Measurements from ENCODE around the gene PSMG4. TPM values are rescaled to one million over a fixed set of nuclear protein-coding genes. Genes with fewer than 3 reads are reported as not detected.

The PSMG4 gene
- total and polyA plus RNA-seq, 7 experiments from 2014 or later = 15.6 to 81.7 (median 42.5) TPM

- CTCF ChIA-PET = no interaction called here
- ATAC-seq (no peak), DNase-seq (no peak)
- Histone ChIP-seq H3K27ac (ENCODE audit: low read depth, low read length) (no peak overlapping the region), H3K4me1 (ENCODE audit: control insufficient read depth in 2 of 2, insufficient read depth in 2 of 2, low read length in 2 of 2) (no peaks in the 10 kb centered on the region), H3K9me3 (ENCODE audit: control insufficient read depth in 2 of 3, low read length in 3 of 3) (no peaks in the 10 kb centered on the region), H3K4me3 (ENCODE audit: low read length) (no peak overlapping the region), H3K36me3 (ENCODE audit: control insufficient read depth in 2 of 3, insufficient read depth in 3 of 3, low read length in 3 of 3) (peaks cover 0 to 12% (median 0%) of the 10 kb centered on the region in 3 experiments), H3K27me3 (ENCODE audit: control insufficient read depth in 2 of 2, insufficient read depth in 2 of 2, low read length in 2 of 2) (no peaks in the 10 kb centered on the region)
- POLR2A ChIA-PET = no interaction called here
- intact Hi-C loops (cut with micrococcal nuclease) = no loop called here
- Mint-ChIP-seq H3K36me3 (peaks cover 0 to 14% (median 0%) of the 10 kb centered on the region in 5 donors), H3K4me3 (no peak overlapping the region), H3K9me3 (no peaks in the 10 kb centered on the region), H3K4me1 (peaks cover 0 to 2% (median 0%) of the 10 kb centered on the region in 7 donors), H3K27me3 (peaks cover 0 to 3% (median 0%) of the 10 kb centered on the region in 5 donors), H3K27ac (peak overlapping the region in 4 of 9 donors; percentile 42 to 67 (median 58))
These were observed 33.9 kb downstream of the PSMG4 start for GRCh38 chr6:3292431-3293197.

DNA sequence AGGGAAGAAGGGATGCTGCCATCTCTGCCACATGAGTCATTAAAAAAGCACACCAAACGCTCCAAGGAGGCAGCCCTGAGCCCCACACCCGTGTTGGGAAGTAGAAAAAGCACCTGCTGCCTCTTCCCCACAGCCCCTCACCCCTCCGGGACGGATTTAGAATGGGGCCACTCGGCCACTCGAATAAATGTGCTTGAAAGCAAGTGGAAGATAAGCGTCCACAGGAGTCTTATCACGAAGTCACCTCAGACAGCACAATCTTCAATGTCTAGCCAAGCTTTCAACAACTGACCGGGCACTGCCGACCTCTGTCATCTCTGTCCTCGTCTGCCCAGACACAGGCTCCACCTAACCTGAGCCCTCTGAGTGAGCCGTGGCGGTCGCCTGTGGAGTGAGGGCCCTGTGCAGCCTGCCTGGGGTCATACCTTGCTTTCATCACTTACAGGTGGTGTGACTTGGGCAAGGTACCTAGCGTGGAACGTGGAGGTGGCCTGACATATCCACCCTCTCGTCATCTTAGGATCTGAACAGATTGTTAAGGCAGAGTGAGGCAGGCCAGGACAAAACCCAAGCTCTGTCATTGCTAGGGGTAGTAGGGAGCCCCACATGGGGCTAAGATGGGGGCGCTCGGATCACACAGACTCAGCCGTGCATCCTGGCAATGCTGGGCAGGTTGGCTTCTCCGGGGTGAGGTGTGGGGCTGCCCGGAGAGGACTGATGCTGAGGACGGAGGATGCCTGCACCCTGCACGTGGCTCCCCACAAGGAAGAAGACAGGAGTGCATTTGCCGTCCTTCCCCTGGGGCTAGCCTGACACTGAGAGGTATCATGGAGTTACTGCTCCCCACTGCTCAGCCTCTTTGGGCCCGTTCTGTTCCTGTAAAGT, 34.8 kb downstream of the PSMG4 start:
- Histone ChIP-seq H3K27ac (ENCODE audit: low read depth, low read length) (no peak overlapping the region), H3K4me1 (ENCODE audit: control insufficient read depth in 2 of 2, insufficient read depth in 2 of 2, low read length in 2 of 2) (no peaks in the 10 kb centered on the region), H3K4me3 (ENCODE audit: low read length) (no peak overlapping the region), H3K9me3 (ENCODE audit: control insufficient read depth in 2 of 3, low read length in 3 of 3) (no peaks in the 10 kb centered on the region), H3K27me3 (ENCODE audit: control insufficient read depth in 2 of 2, insufficient read depth in 2 of 2, low read length in 2 of 2) (no peaks in the 10 kb centered on the region), H3K36me3 (ENCODE audit: control insufficient read depth in 2 of 3, insufficient read depth in 3 of 3, low read length in 3 of 3) (peaks cover 0 to 13% (median 0%) of the 10 kb centered on the region in 3 experiments)
- no peak for ATAC-seq
- CTCF ChIA-PET = no interaction called here
- DNase-seq = no peak
- H3K9me3 Mint-ChIP-seq = no peaks in the 10 kb centered on the region
- no peak overlapping the region for H3K4me3 Mint-ChIP-seq
- H3K4me1 Mint-ChIP-seq = peaks cover 0 to 2% (median 0%) of the 10 kb centered on the region in 7 donors
- POLR2A ChIA-PET = no interaction called here
- peak overlapping the region in 3 of 9 donors; percentile 23 to 65 (median 42) for H3K27ac Mint-ChIP-seq
- H3K27me3 Mint-ChIP-seq = peaks cover 0 to 3% (median 0%) of the 10 kb centered on the region in 5 donors
- intact Hi-C loops (cut with micrococcal nuclease) = no loop called here
- H3K36me3 Mint-ChIP-seq = peaks cover 0 to 13% (median 0%) of the 10 kb centered on the region in 5 donors

GRCh38 chr6:3294396-3294795, 35.6 kb downstream of the PSMG4 start:
- ChIA-PET CTCF (no interaction called here), POLR2A (no interaction called here)
- ATAC-seq (no peak), DNase-seq (no peak)
- H3K27ac ChIP-seq (ENCODE audit: low read depth, low read length) = no peak overlapping the region
- H3K9me3 Mint-ChIP-seq = no peaks in the 10 kb centered on the region
- no peak overlapping the region for H3K4me3 ChIP-seq (ENCODE audit: low read length)
- H3K36me3 Mint-ChIP-seq = peaks cover 0 to 13% (median 0%) of the 10 kb centered on the region in 5 donors
- no peak overlapping the region for H3K4me3 Mint-ChIP-seq
- no peaks in the 10 kb centered on the region for H3K27me3 ChIP-seq (ENCODE audit: control insufficient read depth in 2 of 2, insufficient read depth in 2 of 2, low read length in 2 of 2)
- peak overlapping the region in 1 of 9 donors; percentile 49 for H3K27ac Mint-ChIP-seq
- H3K4me1 Mint-ChIP-seq = peaks cover 0 to 2% (median 0%) of the 10 kb centered on the region in 7 donors
- H3K4me1 ChIP-seq (ENCODE audit: control insufficient read depth in 2 of 2, insufficient read depth in 2 of 2, low read length in 2 of 2) = no peaks in the 10 kb centered on the region
- intact Hi-C loops (cut with micrococcal nuclease) = no loop called here
- peaks cover 0 to 9% (median 0%) of the 10 kb centered on the region in 3 experiments for H3K36me3 ChIP-seq (ENCODE audit: control insufficient read depth in 2 of 3, insufficient read depth in 3 of 3, low read length in 3 of 3)
- H3K27me3 Mint-ChIP-seq = peaks cover 0 to 3% (median 0%) of the 10 kb centered on the region in 5 donors
- no peaks in the 10 kb centered on the region for H3K9me3 ChIP-seq (ENCODE audit: control insufficient read depth in 2 of 3, low read length in 3 of 3)

DNA sequence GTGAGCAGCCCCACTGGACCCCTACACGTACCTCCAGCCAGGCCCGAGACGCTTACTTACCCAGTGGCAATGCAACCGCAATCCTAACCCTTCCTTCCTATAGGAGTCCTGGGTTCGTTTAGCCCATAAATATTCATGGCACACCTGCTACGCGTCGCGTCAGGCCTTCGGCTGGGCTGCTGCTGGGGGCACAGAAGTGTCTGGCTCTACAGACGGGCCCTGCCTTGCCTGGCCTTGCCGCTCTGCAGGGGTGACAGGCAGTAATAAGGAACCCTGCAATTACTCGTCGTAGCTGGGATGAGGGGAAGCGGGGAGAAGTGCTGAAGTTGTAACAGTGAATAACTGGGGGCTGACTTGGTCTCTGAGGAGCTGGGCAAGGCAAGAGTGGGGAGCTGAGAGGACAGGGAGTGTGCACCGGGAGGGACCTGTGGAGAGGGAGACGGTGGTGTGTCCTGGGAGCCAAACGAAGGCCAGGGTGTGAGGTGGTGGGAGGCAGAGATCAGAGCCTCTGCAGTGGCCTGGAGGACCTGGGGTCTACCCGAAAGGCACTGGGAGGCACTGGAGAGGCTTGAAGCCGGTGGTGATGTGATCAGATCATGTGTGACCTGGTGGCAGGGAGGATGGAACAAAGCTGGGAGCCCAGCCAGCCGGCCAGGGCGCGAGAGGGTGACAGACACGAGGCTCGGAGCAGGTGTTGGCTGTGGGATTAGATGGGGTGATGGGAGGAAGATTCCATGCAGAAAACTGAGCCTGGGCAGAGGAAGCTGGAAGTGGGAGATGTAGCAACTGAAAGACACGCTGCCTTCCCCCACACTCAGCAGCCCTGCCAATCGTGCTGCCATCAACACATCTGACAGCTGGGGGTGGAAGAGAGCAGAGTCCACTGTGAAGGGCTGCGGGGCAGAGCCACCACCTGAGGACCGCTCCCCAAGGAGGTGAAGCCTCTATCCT, 36.4 kb downstream of the PSMG4 start:
- no peak for ATAC-seq
- no peak overlapping the region for H3K4me3 ChIP-seq (ENCODE audit: low read length)
- ChIA-PET CTCF (no interaction called here), POLR2A (no interaction called here)
- peaks cover 0 to 9% (median 0%) of the 10 kb centered on the region in 3 experiments for H3K36me3 ChIP-seq (ENCODE audit: control insufficient read depth in 2 of 3, insufficient read depth in 3 of 3, low read length in 3 of 3)
- peaks cover 0 to 13% (median 0%) of the 10 kb centered on the region in 5 donors for H3K36me3 Mint-ChIP-seq
- H3K4me1 ChIP-seq (ENCODE audit: control insufficient read depth in 2 of 2, insufficient read depth in 2 of 2, low read length in 2 of 2) = no peaks in the 10 kb centered on the region
- DNase-seq = no peak
- intact Hi-C loops (cut with micrococcal nuclease) = no loop called here
- peaks cover 0 to 3% (median 0%) of the 10 kb centered on the region in 5 donors for H3K27me3 Mint-ChIP-seq
- no peak overlapping the region for H3K4me3 Mint-ChIP-seq
- H3K27me3 ChIP-seq (ENCODE audit: control insufficient read depth in 2 of 2, insufficient read depth in 2 of 2, low read length in 2 of 2) = no peaks in the 10 kb centered on the region
- peak overlapping the region in 2 of 9 donors; percentile 40 to 49 for H3K27ac Mint-ChIP-seq
- H3K4me1 Mint-ChIP-seq = peaks cover 0 to 2% (median 0%) of the 10 kb centered on the region in 7 donors
- H3K9me3 Mint-ChIP-seq = no peaks in the 10 kb centered on the region
- H3K27ac ChIP-seq (ENCODE audit: low read depth, low read length) = no peak overlapping the region
- H3K9me3 ChIP-seq (ENCODE audit: control insufficient read depth in 2 of 3, low read length in 3 of 3) = no peaks in the 10 kb centered on the region

GRCh38 chr6:3296078-3296477, 37.3 kb downstream of the PSMG4 start:
- no peak overlapping the region for H3K27ac Mint-ChIP-seq

GRCh38 chr6:3296537-3296936, 37.8 kb downstream of the PSMG4 start:
- CTCF ChIA-PET = no interaction called here
- H3K27me3 Mint-ChIP-seq = peaks cover 0 to 3% (median 0%) of the 10 kb centered on the region in 5 donors
- no peak overlapping the region for H3K4me3 Mint-ChIP-seq

More at GRCh38 chr6:3296078-3296477, 37.3 kb downstream of the PSMG4 start:
- Histone ChIP-seq H3K27me3 (ENCODE audit: control insufficient read depth in 2 of 2, insufficient read depth in 2 of 2, low read length in 2 of 2) (no peaks in the 10 kb centered on the region), H3K4me1 (ENCODE audit: control insufficient read depth in 2 of 2, insufficient read depth in 2 of 2, low read length in 2 of 2) (no peaks in the 10 kb centered on the region), H3K4me3 (ENCODE audit: low read length) (no peak overlapping the region), H3K9me3 (ENCODE audit: control insufficient read depth in 2 of 3, low read length in 3 of 3) (no peaks in the 10 kb centered on the region), H3K36me3 (ENCODE audit: control insufficient read depth in 2 of 3, insufficient read depth in 3 of 3, low read length in 3 of 3) (peaks cover 0 to 9% (median 0%) of the 10 kb centered on the region in 3 experiments), H3K27ac (ENCODE audit: low read depth, low read length) (no peak overlapping the region)
- Mint-ChIP-seq H3K36me3 (peaks cover 0 to 13% (median 0%) of the 10 kb centered on the region in 5 donors), H3K27me3 (peaks cover 0 to 3% (median 0%) of the 10 kb centered on the region in 5 donors), H3K9me3 (no peaks in the 10 kb centered on the region), H3K4me1 (peaks cover 0 to 2% (median 0%) of the 10 kb centered on the region in 7 donors), H3K4me3 (no peak overlapping the region)
- POLR2A ChIA-PET = no interaction called here
- ATAC-seq = no peak
- CTCF ChIA-PET = no interaction called here
- no peak for DNase-seq
- intact Hi-C loops (cut with micrococcal nuclease) = no loop called here

More at GRCh38 chr6:3296537-3296936, 37.8 kb downstream of the PSMG4 start:
- Histone ChIP-seq H3K36me3 (ENCODE audit: control insufficient read depth in 2 of 3, insufficient read depth in 3 of 3, low read length in 3 of 3) (peaks cover 0 to 9% (median 0%) of the 10 kb centered on the region in 3 experiments), H3K4me1 (ENCODE audit: control insufficient read depth in 2 of 2, insufficient read depth in 2 of 2, low read length in 2 of 2) (no peaks in the 10 kb centered on the region), H3K4me3 (ENCODE audit: low read length) (no peak overlapping the region), H3K27ac (ENCODE audit: low read depth, low read length) (no peak overlapping the region), H3K27me3 (ENCODE audit: control insufficient read depth in 2 of 2, insufficient read depth in 2 of 2, low read length in 2 of 2) (no peaks in the 10 kb centered on the region), H3K9me3 (ENCODE audit: control insufficient read depth in 2 of 3, low read length in 3 of 3) (no peaks in the 10 kb centered on the region)
- intact Hi-C loops (cut with micrococcal nuclease) = no loop called here
- ATAC-seq (no peak), DNase-seq (no peak)
- POLR2A ChIA-PET = no interaction called here
- peaks cover 0 to 13% (median 0%) of the 10 kb centered on the region in 5 donors for H3K36me3 Mint-ChIP-seq
- peaks cover 0 to 2% (median 0%) of the 10 kb centered on the region in 7 donors for H3K4me1 Mint-ChIP-seq
- H3K9me3 Mint-ChIP-seq = no peaks in the 10 kb centered on the region
- H3K27ac Mint-ChIP-seq = peak overlapping the region in 1 of 9 donors; percentile 45

Data from naive thymus-derived CD4-positive, alpha-beta T cell (primary cell).